Neural cell (in vitro differentiated cells): ENCODE results near the gene LACTBL1. TPM values are rescaled to one million over a fixed set of nuclear protein-coding genes. Genes with fewer than 3 reads are reported as not detected.
A peak's percentile ranks its signal among the peaks of the same experiment; 100 is the strongest.

Experiments used
- H2AFZ ChIP-seq: fragments of 200-600, 300-800 bp; sonication (generic), shearing (Covaris generic); 2 replicates; pipeline ENCODE4 v1.6.0; 2014; ENCODE audit warnings: low read depth, mild to moderate bottlenecking, antibody characterized with exemption, low read length, moderate library complexity
- H3F3A ChIP-seq: fragments of 200-600 bp; shearing (Covaris generic); 2 replicates; pipeline ENCODE4 v1.6.1; 2016; ENCODE audit warnings: mild to moderate bottlenecking, moderate library complexity, mixed read lengths, antibody characterized with exemption, low read length; ENCODE audit not compliant: insufficient read depth, poor library complexity, severe bottlenecking
- H3K27ac ChIP-seq: fragments of 200-600, 300-800 bp; sonication (generic), shearing (Covaris generic); 2 replicates; pipeline ENCODE4 v1.5.1; 2014; ENCODE audit warnings: mild to moderate bottlenecking, low read length, moderate library complexity
- H3K27me3 ChIP-seq: fragments of 300-800, 200-600 bp; sonication (generic), shearing (Covaris generic); 2 replicates; pipeline ENCODE4 v1.6.0; 2014; ENCODE audit warnings: mild to moderate bottlenecking, low read depth, low read length, moderate library complexity; ENCODE audit not compliant: insufficient read depth
- H3K36me3 ChIP-seq: fragments of 300-800, 200-600 bp; sonication (generic), shearing (Covaris generic); 2 replicates; pipeline ENCODE4 v1.5.1; 2014; ENCODE audit warnings: mild to moderate bottlenecking, antibody characterized with exemption, low read length, moderate library complexity; ENCODE audit not compliant: insufficient read depth
- H3K4me2 ChIP-seq: fragments of 300-800, 200-600 bp; sonication (generic), shearing (Covaris generic); 2 replicates; pipeline ENCODE4 v1.6.0; 2014; ENCODE audit warnings: mild to moderate bottlenecking, low read length
- H3K4me3 ChIP-seq: fragments of 300-800, 200-600 bp; sonication (generic), shearing (Covaris generic); 2 replicates; pipeline ENCODE4 v1.5.1; 2014; ENCODE audit warnings: mild to moderate bottlenecking, low read length, moderate library complexity
- H3K79me2 ChIP-seq: fragments of 200-600 bp; shearing (Covaris generic); replicated peaks from 2 replicates; pipeline ENCODE4 v1.6.0; 2014; ENCODE audit warnings: mild to moderate bottlenecking, low read length, moderate library complexity; ENCODE audit not compliant: insufficient read depth
- H3K9ac ChIP-seq: fragments of 300-800, 200-600 bp; sonication (generic), shearing (Covaris generic); 2 replicates; pipeline ENCODE4 v1.6.1; 2016; ENCODE audit warnings: mild to moderate bottlenecking, low read length, mixed read lengths
- H3K9me2 ChIP-seq: fragments of 200-600 bp; shearing (Covaris generic); 2 replicates; pipeline ENCODE4 v1.6.1; 2016; ENCODE audit warnings: mild to moderate bottlenecking, low read length, mixed read lengths; ENCODE audit not compliant: insufficient read depth
- H3K9me3 ChIP-seq: fragments of 200-600, 300-800 bp; sonication (generic), shearing (Covaris generic); 2 replicates; pipeline ENCODE4 v1.6.1; 2016; ENCODE audit warnings: mild to moderate bottlenecking, mixed run types, low read length, moderate library complexity, mixed read lengths
- H4K20me1 ChIP-seq: fragments of 200-600 bp; shearing (Covaris generic); 2 replicates; pipeline ENCODE4 v1.6.1; 2016; ENCODE audit warnings: mild to moderate bottlenecking, mixed run types; ENCODE audit not compliant: insufficient read depth
- CTCF ChIP-seq: fragments of 450-650 bp; IDR thresholded peaks from 2 replicates; pipeline ENCODE4 v1.5.1; 2014; ENCODE audit warnings: antibody characterized with exemption, mild to moderate bottlenecking, moderate library complexity; ENCODE audit not compliant: poor library complexity, severe bottlenecking
- EP300 ChIP-seq: fragments of 450-650 bp; conservative IDR thresholded peaks from 2 replicates; pipeline ENCODE4 v1.6.1; 2014; ENCODE audit warnings: antibody characterized with exemption, mild to moderate bottlenecking, moderate library complexity; ENCODE audit not compliant: poor library complexity, severe bottlenecking
- EZH2 ChIP-seq: fragments of 200-600, 300-800 bp; shearing (Covaris generic), sonication (generic); IDR thresholded peaks from 2 replicates; pipeline ENCODE4 v1.6.1; 2014; ENCODE audit warnings: antibody characterized with exemption, low read length, borderline replicate concordance, mild to moderate bottlenecking; ENCODE audit not compliant: insufficient read depth, poor library complexity, severe bottlenecking
- MXI1 ChIP-seq: fragments of 450-650 bp; conservative IDR thresholded peaks from 2 replicates; pipeline ENCODE4 v1.6.1; 2014; ENCODE audit warnings: antibody characterized with exemption, mild to moderate bottlenecking; ENCODE audit not compliant: poor library complexity, severe bottlenecking
- POLR2AphosphoS5 ChIP-seq: IDR thresholded peaks from 2 replicates; pipeline ENCODE4 v1.6.1; 2012
- RAD21 ChIP-seq: fragments of 450-650 bp; conservative IDR thresholded peaks from 2 replicates; pipeline ENCODE4 v1.6.1; 2014; ENCODE audit warnings: antibody characterized with exemption, mild to moderate bottlenecking, moderate library complexity
- REST ChIP-seq: IDR thresholded peaks from 2 replicates; pipeline ENCODE4 v1.6.1; 2012; ENCODE audit warnings: borderline replicate concordance
- SMC3 ChIP-seq: fragments of 450-650 bp; conservative IDR thresholded peaks from 2 replicates; pipeline ENCODE4 v1.6.1; 2014; ENCODE audit warnings: antibody characterized with exemption, mild to moderate bottlenecking, moderate library complexity; ENCODE audit not compliant: poor library complexity
- TAF1 ChIP-seq: IDR thresholded peaks from 2 replicates; pipeline ENCODE4 v1.6.1; 2012; ENCODE audit warnings: low read depth
- polyA plus RNA-seq: library from polyadenylated mRNA; depleted of rRNA; stranded (reverse); fragments of >200 nt; gene quantifications from 2 replicates; pipeline ENCODE4 v1.2.3, GENCODE V29; 2014

Gene LACTBL1
- polyA plus RNA-seq, 1 donor from 2014 or later = not detected

- peak overlapping the region; percentile 53 for H3K4me2 ChIP-seq
- peak overlapping the region; percentile 73 for H3K4me3 ChIP-seq
- no peaks in the 10 kb centered on the region for H3K27me3 ChIP-seq
- peaks cover 10% of the 10 kb centered on the region for H4K20me1 ChIP-seq
- no peaks in the 10 kb centered on the region for H3K36me3 ChIP-seq
- peaks cover 62% of the 10 kb centered on the region for H3K79me2 ChIP-seq
- peak overlapping the region; percentile 97 for H3K27ac ChIP-seq
- H3F3A ChIP-seq = peaks cover 6% of the 10 kb centered on the region
- peak overlapping the region; percentile 71 for H2AFZ ChIP-seq
- TF ChIP-seq TAF1 (no peak), MXI1 (no peak), EP300 (no peak), REST (no peak), EZH2 (no peak), RAD21 (no peak), SMC3 (no peak), POLR2AphosphoS5 (no peak), CTCF (no peak)
- no peaks in the 10 kb centered on the region for H3K9me3 ChIP-seq
- peak overlapping the region; percentile 98 for H3K9ac ChIP-seq
- H3K9me2 ChIP-seq = no peaks in the 10 kb centered on the region
These were observed 48.2 kb upstream of the LACTBL1 start for GRCh38 chr1:23020706-23021405.

GRCh38 chr1:23019863-23020625 lies 47.4 kb upstream of the LACTBL1 start:
- no peaks in the 10 kb centered on the region for H3K9me2 ChIP-seq
- peak; percentile 60 for TF ChIP-seq POLR2AphosphoS5
- no peak for TF ChIP-seq SMC3
- TF ChIP-seq REST = peak; percentile 87
- peak; percentile 61 for TF ChIP-seq TAF1
- H3F3A ChIP-seq = peaks cover 6% of the 10 kb centered on the region
- H3K4me3 ChIP-seq = peak overlapping the region; percentile 73
- H2AFZ ChIP-seq = peak overlapping the region; percentile 71
- H4K20me1 ChIP-seq = peaks cover 8% of the 10 kb centered on the region
- peaks cover 53% of the 10 kb centered on the region for H3K79me2 ChIP-seq
- H3K36me3 ChIP-seq = no peaks in the 10 kb centered on the region
- H3K27ac ChIP-seq = peak overlapping the region; percentile 97
- peak overlapping the region; percentile 53 for H3K4me2 ChIP-seq
- no peaks in the 10 kb centered on the region for H3K27me3 ChIP-seq
- H3K9me3 ChIP-seq = no peaks in the 10 kb centered on the region
- H3K9ac ChIP-seq = peak overlapping the region; percentile 98
